GM18520 (cell line): Measurements from ENCODE around the gene MYOZ1.
"Not testable (repeated sequence)": the region's sequence is repeated elsewhere in the genome, so short reads cannot be mapped to it uniquely, and the experiment has no call there.

Source experiments
- ATAC-seq: cut with Tn5 transposase; IDR thresholded peaks from one replicate; pipeline ENCODE4 v1.9.1; 2021; ENCODE audit not compliant: unreplicated experiment

MYOZ1 gene

GRCh38 chr10:73647875-73648651 is 6.8 kb upstream of the MYOZ1 start:
- ATAC-seq, result no peak

DNA sequence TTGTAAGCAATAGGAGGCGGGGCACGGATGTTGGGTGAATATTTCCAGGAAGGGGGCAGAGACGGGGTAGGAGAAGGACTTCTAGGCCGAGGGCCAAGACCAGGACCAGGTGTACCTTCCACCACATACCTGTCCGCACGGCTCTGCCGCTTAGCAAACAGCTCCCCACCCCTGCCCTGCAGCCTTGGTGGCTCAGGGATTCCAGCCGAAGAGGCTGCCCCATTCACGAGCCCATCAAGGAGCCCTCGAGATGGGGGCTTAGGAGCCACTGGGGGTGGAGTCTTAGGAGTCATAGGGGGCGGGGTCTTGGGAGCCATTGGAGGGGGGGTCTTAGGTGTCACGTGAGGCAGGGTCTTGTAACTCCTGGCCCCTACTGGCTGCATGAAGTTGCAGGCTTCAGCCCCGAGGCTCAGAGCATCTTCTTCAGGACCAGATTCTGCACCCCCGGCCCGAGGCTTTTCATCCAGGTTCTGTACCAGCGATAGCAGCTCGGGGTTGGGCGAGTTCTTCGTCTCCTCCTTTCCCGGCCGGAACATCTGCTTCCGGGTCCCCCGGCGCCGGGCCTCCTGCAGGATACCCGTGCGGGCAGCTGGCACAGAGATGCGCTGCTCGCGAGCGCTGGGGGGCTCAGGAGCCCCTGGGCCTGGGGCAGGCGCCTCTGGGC is 6.1 kb upstream of the MYOZ1 start:
- ATAC-seq, result no peak

DNA sequence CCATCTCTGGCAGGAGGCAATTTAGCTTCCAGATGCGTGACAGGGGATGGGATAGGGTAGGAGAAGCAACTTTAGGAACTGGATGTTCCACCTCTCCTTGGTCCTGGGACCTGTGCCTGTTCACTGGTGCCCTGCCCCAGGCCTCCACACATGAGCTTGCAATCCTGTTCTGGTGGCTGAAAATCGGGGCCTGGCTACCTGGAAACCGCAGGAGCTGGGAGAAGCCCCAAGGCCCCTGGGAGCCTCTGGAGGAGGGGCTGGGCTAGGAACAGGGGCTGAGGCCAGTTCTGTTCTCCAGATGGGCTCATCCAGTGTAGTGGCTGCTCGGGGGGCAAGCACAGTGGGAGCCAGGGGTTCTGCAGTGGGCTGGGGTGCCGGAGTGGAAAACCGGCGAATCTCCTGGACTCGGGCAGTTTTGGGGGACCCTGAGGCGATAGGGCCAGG is 5.3 kb upstream of the MYOZ1 start:
- no peak for ATAC-seq

- no peak for ATAC-seq
Measured at GRCh38 chr10:73645251-73645650, 4.0 kb upstream of the MYOZ1 start.

DNA sequence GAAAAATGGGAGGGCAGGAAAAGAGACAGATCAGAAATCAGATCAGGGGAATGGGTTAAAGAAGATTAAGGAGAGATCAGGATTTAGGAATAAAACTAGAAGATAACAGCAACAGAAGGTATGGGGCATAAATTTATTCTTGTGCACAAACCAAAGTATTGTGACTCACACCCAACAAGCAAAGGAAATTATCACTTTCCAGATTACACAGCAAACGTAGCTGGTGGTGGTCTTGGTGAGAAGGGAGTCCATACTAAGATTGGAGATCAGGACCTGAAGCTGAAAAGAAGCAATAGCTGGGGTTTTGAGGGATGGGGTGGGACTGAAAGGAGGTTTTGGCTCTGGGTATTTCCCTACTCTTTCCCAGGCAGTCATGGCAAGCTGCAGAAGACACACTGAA is 3.5 kb upstream of the MYOZ1 start:
- no peak for ATAC-seq

DNA sequence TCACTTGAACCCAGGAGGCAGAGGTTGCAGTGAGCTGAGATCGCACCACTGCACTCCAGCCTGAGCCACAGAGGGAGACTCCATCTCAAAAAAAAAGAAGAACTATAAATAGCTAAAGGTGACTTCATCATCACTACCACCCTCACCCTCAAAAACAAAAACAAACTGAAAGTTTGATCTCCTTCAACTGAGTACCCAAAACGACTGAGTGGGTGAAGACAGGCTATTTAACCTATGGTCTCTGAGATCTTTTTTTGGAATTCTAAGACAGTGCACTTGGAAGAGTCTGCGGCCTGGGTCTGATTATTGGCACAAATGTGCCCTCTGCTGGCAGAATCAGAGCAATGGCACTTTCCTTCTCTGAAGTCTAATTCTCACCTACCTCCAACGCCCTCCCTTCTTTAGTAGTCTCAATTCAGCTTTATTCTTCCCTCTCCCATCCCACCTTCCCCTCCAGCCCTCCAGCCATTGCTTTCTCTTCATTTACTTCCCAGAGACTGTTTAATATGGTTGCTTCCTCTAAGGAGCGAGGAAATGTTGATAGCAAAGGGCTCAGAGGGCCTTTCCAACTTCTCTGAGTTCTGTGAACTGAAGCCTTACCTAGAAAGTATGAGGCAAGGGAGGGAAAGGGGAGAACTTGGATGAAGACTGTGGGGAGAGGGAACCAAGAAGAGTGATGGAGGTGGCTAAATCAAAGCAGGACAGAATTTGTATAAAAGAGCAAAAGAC is 2.9 kb upstream of the MYOZ1 start:
- ATAC-seq, result no peak

DNA sequence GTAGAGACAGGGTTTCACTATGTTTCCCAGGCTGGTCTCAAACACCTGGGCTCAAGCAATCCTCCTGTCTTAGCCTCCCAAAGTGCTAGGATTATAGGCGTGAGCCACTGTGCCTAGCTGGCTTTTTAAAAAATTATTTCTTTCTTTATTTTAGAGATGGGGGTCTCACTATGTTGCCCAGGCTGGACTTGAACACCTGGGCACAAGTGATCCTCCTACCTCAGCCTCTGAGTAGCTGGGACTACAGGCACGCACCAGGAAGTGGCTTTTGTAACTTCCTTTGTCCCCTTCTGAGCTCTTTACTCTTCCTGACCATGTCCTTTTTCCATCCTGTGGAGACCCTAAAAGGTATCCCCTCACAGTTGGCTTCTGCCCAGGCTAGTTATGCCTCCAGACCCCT is 2.1 kb upstream of the MYOZ1 start:
- ATAC-seq, result no peak

- no peak for ATAC-seq
Measured at GRCh38 chr10:73639286-73639685, 2.0 kb downstream of the MYOZ1 start.

- no peak for ATAC-seq
Measured at GRCh38 chr10:73635781-73636180, 5.5 kb downstream of the MYOZ1 start.

DNA sequence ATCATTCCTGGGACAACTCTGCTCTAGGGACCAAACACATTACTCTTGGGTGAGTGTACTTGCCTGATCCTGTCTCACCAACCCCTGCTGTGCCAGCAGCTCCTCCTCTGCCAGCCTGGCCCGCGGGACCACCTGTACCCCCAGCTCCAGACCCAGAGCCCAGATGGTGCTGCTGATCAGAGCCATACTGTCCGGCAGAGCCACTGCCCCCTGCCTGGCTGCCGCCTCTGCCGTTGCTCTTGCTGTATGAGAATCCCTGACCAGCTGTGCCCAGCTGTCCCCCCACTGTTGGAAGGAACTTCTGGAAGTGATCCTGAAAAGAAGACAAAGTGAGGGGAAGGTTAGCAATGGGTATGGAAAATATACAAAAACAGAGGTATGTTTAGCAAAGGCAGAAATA is 6.9 kb downstream of the MYOZ1 start:
- no peak for ATAC-seq

DNA sequence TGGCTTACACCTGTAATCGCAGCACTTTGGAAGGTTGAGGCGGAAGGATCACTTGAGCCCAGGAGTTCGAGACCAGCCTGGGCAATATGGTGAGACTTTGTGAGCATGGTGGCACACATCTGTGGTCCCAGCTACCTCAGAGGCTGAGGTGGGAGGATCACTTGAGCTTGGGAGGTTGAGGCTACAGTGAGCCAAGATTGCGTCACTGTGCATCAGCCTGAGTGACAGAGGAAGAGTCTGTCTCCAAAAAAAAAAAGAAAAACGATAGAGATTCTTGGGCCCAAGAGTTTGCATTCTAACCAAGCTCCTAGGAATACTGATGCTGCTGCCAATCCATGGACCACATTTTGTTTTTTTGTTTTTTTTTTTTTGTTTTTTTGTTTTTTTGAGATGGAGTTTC is 12.1 kb downstream of the MYOZ1 start:
- ATAC-seq, result no peak

DNA sequence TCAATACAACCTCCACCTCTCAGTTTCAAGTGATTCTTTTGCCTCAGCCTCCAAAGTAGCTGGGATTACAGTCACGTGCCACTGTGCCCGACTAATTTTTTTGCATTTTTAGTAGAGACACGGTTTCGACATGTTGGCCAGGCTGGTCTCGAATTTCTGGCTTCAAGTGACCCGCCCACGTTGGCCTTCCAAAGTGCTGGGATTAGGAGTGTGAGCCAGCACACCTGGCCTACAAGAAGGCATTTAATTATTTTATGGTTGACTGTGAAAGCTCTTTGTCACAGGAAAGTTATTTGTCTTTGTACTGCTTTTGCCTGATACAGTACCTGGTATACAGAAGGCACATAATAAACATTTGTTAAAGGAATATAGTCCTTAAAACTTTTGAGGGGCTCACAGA is 12.9 kb downstream of the MYOZ1 start:
- no peak for ATAC-seq

DNA sequence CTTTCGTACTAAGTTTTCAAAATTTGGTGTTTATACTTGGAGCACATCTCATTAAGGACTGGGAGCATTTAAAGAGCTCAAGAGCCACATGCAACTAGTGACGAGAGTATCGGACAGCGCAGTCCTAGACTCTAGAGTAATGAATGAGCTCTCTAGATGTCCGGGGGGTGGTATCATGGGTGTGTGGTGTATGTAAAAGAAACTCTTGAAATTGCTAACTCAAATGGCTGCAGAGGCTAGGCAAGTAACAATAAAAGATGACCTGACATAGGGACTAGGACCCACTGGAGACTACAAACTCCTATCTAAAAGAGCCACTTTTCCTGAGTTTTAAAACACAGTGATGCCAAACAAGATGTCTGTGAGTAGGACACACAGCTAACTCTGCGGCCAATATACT is 14.0 kb downstream of the MYOZ1 start:
- no peak for ATAC-seq

GRCh38 chr10:73625884-73626752 is 15.2 kb downstream of the MYOZ1 start:
- peak; percentile 99 for ATAC-seq

GRCh38 chr10:73625004-73625883 is 16.0 kb downstream of the MYOZ1 start:
- ATAC-seq, result no peak

DNA sequence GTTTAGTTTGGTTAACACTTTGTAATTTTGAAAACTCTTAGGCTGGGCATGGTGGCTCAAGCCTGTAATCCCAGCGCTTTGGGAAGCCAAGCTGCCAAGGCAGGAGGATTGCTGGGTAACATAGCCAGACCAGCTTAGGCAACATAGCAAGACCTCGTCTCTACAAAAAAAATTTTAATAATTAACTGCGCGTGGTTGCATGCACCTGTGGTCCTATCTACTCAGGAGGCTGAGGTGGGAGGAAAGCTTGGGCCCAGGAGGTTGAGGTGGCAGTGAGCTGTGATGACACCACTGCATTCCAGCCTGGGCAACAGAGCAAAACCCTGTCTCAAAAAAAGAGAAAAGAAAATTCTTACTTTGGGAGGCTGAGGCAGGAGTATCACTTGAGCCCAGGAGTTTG is 18.2 kb downstream of the MYOZ1 start:
- no peak for ATAC-seq

GRCh38 chr10:73620974-73621373 is 20.3 kb downstream of the MYOZ1 start:
- not testable (repeated sequence) for ATAC-seq

GRCh38 chr10:73617143-73617542 is 24.1 kb downstream of the MYOZ1 start:
- ATAC-seq, result not testable (repeated sequence)

DNA sequence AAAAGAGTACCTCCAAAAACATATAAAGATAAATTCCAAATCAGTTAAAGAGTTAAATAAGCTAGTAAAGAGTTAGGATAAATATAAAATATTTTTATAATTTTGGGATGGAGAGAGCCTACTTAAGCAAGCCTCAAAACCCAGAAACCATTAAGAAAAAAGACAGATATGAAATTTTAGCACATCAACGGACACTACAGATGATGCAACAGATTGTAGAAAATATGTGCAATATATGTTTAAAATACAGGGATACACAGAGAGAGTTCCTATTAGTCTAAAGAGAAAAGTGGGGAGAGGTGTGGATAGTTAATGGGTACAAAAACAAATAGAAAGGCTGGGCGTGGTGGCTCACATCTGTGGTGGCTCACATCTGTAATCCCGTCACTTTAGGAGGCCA is 26.6 kb downstream of the MYOZ1 start:
- no peak for ATAC-seq

DNA sequence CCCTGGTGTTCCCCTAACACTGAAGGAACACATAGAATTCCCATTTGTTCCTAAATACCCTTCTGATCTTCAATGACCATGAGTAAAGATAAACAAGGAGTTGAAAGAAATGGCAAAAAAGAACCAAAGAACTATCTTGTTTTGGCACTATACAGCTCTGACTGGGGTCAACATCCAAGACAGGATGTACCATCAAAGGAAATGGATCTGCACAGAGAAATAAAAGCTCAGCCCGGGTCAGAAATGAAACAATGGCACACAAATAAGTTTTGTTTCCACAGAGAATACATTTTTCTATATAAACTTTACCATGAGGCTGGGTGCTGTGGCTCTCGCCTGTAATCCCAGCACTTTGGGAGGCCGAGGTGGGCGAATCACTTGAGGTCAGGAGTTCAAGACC is 32.2 kb downstream of the MYOZ1 start:
- ATAC-seq, result no peak
